Occipital lobe (tissue), 2 donors: Measurements from ENCODE around the gene ECE1. TPM values are rescaled to one million over a fixed set of nuclear protein-coding genes. Genes with fewer than 3 reads are reported as not detected.
A peak's percentile ranks its signal among the peaks of the same experiment; 100 is the strongest.

ENCODE experiments used
- DNase-seq: peaks from one replicate; lab custom pipeline; 2025; lab: John Stamatoyannopoulos, UW
- total RNA-seq: library from RNA; depleted of rRNA; stranded (reverse); fragments of >200 nt; gene quantifications from one replicate; pipeline ENCODE4 v1.2.3, GENCODE V29; 2014

The ECE1 gene
- total RNA-seq, 1 donor from 2014 or later, result 9.5 TPM

DNA sequence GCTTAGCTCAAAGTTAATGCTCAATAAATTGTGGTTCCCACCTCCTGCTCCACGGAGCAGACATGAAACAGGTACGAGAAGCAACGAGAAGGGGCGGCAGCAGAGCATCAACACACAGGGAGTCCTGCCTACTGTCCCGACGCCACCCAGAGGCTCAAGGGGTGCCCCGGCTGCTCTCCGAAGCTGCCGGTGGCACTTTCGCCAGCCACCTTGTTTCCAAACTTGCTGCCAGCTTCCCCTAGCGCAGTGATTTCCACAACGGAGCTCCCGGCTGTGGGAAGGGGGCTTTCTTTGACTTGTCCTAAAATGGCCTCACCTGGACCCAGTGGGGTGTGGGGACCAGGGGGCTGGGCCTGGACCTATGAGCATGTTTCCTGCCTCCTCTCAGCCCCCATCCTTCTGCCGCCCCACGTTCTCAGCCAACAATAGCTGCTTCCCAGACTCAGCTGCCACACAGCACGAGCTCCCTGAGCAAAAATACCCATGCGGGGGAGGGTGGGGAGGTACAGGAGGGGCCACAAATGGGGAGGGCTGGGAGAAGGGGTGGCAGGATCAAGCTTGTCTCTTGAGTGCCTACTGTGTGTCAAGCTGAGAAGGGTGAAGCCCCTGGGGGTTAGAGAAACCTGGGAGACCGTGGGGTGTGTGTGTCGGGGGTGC, 35.6 kb upstream of the ECE1 start:
- peak; percentile 49 for DNase-seq

DNA sequence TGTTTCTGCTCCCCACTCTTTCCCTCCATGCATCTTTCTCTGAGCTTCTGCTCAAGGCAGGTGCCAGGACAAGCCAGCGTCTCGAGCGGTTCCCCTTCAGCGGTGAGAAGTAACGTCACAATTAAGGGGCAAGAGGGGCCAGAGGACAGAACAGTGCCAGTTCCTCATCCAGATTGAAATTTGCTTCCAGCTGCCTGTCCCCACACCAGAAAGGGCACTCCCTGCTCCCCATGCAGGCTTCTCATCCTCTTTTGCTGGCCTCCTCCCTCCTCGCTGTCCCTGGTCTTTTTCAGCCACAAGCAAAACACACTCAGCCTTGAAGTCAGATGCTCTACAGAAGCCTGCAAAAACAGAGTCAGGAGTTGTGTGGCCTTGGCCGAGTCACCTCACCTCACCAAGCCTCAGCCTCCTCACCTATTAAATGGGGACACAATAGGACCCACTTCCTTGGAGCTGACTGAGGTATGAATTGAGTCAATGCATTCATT, 35.0 kb upstream of the ECE1 start:
- no peak for DNase-seq

DNA sequence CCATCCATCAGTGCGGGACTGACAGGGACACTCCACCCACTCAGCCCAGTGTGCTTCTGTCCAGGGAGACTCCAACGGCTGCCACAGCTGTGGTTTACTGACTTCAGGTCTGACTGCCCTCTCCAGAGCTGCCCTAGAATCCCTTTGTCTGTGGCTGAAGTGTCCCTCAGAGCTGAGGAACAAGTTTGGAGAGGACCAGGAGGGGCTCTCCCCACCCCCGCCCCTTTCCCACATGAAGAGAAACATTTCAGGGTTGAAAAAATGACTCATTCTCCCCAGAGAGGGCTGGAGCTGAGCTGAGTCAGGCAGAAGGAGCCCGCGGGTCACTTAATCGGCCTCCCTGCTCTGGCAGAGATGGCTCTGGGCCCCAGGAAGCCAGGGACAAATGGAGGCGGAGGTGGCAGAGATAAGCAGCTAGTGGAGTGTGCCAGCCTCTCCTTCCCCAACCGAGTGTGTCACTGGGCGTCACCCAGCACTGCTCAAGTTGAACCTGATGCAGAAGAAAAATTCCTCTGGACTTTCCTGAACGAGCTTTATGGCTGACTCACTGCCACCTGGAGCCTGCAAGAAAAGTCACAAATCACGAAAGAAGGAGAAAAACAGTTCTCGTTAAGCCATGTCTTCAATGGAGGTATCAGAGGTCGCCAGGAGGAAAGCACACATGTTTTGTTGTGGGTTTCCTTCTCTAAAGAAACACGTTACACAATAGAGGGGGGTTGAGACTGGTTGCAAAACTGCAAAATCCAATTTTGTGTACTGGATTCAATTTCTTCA, 34.3 kb upstream of the ECE1 start:
- peak; percentile 78 for DNase-seq

DNA sequence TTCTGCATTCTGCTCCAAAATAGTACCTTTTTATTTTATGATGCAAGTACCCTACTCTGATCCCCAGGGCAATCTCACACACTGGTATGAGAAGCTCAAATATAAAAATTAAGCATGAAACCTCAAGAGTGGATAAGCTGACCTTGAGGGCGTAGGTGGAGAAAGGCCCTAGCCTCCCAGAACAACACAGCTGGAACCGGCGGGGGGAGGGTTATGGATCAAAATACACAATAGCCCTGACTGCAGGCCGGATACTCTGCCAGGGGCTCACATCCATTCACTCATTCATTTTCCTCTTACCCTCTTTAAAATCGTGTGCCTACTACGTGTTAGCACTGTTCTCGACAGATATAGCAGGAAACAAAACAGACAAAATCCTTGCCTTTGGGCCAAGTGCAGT, 32.8 kb upstream of the ECE1 start:
- no peak for DNase-seq

DNA sequence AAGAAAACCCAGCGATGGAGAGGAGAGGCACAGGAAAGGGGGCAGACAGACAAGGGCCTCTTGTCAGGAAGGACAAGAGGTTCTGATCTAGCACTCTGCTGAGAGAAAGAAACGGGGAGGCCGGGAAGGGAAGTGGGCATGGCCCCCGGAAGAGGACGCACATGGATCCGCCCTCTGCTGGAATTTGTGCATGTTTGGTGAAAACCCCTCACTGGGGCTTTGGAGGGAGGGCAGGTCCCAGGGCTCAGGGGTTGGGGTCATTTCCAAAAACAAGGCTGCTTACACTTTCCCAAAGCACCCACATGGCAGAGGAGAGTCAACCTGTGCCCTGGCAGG, 32.4 kb upstream of the ECE1 start:
- no peak for DNase-seq

DNA sequence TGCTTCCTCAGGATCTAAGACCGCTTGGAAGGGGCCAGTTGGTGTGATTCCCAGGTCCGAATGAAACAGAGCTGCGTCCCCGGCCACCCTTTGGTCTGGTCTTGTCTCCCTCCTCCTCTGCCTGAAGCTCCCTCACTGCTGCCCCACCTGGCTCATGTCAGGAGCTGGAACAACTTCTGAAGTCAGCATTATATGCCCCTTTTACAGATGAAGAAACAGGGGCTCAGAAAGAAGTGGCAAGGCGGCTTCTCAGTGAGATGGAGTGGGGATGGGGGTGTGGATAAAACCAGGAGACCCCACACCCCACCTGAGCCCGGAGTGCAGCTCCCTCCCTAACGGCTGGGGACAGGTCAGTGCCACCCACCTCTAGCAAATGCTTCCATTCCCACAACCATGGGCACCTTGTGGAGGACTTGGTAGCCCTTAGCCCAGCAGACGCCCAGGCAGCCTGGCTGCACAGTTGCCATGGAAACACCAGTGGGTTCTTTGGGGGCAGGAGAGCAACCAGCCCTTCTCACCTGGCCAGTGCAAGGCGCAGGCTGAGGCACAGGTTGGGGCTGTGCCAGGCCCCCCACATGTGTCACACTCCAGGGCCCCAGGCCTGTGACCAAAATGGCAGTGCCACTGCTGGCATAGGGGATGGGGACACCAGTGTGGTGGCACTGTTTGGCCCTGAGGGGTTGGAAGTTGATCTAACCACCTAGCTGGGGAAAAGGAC, 31.9 kb upstream of the ECE1 start:
- no peak for DNase-seq

DNA sequence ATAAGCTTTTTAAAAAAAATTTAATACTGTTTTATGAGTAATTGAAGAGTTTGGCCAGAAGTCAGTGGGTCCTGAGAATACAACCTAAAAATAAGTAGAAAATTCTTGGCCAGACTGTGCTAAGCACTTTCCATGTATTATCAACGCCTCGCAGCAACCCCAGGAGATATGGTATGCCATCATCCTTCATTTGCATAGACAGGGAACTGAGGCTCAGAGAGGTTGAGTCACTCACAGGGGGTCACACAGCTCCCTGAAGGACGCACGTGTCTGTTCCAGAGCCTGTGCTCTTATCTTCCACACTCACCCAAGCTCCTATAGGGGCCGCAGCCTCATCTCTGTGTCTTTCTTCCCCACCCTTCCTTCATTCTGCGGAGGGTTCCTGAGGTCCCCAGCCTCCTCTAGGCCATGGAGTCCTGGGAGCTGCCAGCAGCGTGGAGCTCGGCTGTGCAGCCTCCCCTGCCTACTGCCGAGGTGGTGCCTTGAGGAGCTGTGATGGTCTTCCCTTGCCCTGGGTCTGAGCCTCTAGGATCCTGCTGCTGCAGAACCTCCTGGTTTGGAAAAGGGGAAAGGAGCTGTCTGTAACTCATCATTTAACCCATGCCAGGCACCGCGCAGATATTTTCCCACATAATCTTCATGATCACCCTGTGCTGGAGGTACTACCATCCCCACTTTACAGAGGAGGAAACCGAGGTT, 30.3 kb upstream of the ECE1 start:
- no peak for DNase-seq

DNA sequence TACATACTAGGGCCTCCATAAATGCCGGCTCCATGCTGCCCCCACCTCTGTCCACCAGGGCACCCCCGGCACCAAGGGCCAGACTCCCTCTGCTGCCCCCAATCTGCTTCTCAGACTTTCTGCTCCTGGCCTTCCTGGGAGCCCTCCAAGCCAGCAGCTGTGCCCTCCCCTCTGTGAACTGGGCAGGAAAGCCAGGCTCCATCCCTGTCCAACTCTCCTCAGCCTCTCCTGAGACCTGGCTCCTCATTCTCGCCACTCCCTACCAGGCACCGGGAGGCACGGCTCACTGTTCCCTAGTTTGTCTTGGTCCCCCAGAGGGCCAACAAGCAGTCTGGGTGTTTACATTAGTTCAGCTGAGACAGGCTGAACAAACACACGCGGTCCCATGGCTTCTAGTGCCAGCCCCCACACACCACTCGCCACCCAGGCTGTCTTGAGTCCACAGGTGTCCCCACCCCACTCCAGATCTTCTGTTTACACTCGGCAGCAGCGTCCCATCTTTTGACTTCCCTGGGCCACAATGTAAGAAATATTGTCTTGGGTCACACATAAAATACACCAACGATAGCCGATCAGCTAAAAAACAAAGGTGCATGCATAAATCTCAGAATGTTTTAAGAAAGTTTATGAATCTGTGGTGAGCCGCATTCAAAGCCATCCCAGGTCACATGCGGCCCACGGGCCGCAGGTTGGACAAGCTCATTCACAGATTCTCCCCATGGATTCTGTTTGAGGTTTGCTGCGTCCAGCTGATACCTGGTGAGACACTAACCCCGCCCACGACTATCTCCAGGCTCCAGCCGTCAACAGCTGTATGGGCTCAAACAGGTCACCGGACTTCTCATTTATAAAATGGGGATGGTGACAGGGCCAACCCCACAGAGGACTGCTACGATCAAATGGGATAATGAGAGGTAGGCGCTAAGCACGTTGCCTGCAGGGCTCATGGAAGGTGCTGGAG, 29.5 kb upstream of the ECE1 start:
- no peak for DNase-seq

DNA sequence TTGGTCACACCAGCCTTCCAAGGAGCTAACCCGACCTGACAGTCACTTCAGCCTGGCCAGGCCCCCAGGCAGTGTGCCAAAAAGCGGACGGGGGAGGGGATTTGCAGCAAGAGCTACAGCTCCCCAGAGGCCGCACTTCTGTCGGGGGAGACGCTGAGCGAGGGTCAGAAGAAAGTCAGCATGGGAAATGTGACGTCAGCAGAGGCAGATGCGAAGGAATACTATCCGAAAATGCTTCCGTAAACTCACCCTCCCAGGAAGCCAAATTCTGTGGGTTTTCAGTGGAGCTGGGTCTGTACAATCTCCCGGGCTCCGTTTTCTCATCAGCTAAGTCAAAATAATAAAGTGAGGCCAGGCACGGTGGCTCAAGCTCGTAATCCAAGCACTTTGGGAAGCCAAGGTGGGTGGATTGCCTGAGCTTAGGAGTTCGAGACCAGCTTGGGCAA, 28.5 kb upstream of the ECE1 start:
- no peak for DNase-seq

DNA sequence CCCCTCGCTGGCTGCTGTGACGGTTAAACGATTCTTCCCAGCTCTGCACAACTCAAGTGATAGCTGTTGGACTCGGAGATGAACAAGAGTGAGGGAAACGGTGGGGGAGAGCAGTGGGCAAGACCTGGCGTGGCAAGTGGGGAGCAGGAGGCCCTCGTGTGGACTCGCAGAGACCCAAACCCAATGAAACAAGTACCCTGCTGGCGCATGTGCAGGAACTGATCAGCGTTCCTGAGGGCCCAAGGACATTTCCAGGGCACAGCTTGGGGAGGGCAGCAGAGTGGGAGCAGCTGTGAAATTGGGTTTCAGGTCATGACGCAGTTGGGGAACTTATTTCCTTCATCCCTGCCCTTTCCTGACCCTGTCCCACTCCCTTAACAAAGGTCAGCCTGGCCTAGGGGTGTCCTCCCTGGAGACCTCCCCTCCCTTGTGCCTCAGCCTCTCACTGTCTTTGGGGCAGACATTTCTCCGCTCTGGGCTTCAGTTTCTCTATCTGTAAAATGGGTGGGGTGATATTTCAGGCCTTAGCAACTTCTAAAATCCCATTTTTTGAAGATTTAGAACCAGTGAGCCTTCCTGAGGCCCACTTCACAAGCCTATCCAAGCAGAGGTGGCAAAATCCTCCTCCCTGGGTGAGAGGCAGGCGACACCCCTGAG, 27.9 kb upstream of the ECE1 start:
- DNase-seq, result no peak

DNA sequence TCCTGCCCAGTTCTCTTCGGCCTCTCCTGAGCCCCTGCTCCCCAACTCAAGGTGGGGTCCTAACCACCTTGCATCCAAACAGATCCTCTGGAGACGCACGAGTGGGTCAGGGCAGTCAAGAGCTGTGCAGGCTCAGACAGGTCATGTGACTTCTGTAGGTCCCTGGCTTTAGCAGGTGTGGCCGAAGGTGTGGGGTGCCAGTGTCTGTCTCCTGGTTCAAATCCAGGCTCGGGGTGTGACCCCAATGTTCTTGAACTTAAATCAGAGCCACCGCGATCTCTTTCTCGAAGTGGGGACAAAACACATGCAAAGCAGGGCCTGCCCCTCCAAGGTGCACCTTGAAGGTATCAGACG, 27.4 kb upstream of the ECE1 start:
- no peak for DNase-seq

DNA sequence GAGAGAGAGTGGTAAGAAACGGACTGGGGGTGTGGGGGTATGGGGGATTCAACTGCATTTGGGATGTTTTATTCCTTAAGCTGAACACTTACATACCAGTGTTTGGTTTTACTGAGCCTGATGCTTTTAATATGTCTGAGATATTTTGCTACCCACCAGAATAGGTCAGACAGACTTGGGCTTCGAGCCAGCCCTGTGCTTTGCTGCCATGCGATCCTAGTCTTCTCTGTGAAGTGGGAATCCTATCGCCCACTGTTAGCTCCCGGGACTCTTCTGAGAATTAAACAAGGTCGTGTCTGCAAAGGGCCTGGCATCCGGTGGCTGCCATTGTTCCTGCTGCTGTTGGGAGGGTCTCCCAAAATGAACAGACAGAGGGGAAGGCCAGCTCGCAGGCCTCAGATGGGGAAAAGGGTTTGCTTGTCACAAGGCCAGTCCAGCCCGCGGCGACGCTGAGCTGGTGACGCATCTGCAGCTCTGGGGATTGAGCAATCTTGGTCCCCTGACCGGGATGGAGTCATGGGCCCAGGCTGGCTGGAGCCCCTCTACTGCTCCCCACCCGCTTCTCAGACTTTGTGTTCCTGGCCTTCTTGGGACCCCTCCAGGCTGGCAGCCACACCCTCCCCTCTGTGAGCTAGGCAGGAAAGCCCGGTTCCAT, 26.9 kb upstream of the ECE1 start:
- DNase-seq, result no peak

DNA sequence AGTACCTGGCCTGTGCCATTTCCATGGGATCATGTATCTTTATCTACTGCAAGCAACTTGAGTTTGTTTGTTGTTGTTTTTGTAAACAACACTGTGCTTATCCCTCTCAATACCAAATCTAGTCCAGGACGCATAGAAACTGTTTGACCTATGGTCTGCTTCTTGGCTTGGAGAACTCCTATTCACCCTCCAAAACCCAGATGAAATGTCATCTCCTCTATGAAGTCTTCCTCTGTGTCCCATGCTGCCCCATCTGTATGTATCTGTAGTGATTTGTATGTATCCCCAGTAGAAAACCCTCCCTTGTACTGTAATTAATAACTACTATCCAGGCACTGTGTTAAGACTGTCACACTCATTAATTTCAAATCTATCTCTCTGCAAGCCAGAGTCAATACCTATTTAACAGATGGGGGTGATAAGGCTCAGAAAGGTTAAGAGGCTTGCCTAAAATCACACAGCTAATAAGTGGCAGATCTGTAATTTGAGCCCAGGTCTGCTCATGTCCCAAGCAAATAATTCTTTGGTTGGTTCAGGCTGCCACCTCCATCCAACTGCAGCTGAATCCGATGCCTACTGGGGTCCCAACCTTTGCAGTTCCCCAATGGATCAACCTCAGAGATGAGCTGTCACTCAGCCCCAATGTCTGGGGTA, 24.6 kb upstream of the ECE1 start:
- no peak for DNase-seq

DNA sequence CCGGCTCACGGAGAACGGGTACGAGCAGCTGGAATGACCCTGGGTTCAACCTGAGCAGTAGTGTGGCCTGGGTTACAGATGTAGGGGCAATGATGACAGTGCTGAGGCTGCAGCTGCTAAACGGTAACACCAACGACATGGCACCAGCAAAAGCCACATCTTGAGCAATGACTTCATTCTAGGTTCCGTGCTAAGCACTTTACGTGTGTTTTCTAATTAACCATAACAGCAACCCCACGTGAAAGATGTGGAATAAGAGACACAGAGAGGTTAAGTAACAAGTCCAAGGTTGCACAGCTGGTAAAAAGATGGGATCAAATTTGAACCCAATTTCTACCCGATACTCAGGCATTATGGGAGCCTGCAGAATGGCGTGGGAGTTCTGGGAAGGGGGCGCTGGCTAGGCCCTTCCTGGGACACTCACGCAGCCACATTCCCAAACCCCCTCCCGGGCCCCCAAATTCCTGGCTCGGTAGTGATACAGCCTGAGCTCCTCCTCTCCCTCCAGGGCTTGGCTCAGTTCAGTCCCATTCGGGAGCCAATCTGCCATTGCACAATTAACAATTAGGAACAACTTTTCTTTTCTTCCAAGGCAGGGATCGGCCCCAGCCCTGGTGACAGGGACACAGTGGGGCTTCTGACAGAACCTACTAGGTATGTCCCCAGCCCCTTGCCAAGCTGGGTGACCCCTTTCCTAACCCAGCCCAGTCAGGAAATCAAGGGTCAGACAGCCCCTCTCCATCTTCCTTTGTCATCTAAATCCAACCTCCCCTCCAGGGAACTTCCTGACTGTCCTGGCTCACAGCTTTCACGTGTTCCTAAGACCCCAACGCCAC, 23.8 kb upstream of the ECE1 start:
- no peak for DNase-seq

DNA sequence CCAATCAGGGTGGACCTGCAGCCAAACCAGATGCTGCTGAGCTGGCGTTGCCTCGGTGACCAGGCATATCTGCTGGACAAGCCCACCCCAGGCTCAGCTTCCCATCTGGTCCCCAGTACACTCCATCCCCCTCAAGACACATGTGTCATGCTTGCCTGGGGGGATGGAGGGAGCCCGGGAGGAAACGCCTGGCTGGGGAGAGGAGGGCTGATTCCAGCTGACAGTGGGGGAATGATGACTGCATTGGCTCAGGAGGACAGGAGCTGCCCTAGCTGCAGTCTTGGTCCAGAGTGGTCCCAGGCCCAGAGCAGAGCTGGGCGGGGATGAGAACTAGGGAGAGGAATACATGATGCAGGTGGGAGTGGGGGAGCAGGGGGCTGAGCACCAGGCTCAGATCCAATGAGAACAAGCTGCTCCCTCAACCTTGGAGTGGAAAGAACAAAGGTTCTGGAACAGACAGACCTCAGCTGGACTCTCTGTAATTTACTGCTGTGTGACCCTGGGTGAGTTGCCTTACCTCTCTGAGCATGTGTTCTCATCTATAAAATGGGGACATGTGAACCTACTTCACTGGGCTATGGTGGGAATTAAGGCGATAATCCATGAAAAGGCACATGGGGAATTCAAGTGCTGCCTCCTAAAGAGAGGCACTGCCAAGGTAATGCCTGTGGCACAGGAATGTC, 23.1 kb upstream of the ECE1 start:
- DNase-seq, result no peak

DNA sequence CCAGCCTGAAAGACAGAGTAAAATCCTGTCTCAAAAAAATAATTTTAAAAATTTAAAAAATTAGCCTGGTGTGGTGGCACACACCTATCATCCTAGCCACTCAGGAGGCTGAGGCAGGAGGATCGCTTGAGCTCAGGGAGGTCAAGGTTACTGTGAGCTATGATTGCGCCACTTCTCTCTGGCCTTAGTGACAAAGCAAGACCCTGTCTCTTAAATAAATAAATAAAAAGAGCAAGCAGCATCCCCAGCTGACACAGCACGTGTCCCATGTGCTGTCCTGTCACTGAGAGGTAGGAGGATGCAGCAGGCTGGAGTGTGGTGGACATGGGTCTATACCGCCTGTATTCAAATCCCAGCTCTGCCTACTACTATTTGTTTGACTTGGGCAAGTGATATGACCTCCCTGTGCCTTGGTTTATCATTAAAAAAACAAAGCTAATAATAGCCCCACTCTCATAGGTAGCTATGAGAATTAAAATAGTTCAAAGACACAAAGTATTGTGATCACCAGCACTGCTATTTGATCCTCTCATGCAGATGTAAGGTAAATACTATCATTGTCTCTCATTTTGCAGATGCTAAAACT, 22.2 kb upstream of the ECE1 start:
- no peak for DNase-seq

DNA sequence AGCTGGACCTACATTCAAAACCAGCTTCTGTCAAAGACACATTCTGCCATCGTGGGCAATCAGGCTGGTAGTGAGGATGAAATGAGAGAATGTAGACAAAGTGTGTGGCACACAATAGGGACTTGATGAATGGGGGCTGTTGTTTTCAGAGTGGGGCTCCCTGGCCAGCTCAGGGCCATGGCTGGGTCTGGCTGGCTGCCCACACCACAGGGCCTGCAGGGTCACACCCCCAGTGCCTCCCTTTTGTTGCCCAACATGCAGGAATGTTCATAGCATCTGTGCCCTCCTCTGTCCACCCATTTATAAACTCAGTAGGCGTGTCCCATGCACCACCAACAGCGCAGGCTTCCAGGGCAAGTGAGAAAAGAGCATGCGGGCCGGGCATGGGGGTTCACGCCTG, 20.8 kb upstream of the ECE1 start:
- peak; percentile 73 for DNase-seq
